Kidney glomerular epithelial cell (primary cell): Measurements from ENCODE around the gene FRMD6.

Experiments
- DNase-seq: peaks from one replicate; lab custom pipeline; 2025; lab: John Stamatoyannopoulos, UW

FRMD6 gene

DNA sequence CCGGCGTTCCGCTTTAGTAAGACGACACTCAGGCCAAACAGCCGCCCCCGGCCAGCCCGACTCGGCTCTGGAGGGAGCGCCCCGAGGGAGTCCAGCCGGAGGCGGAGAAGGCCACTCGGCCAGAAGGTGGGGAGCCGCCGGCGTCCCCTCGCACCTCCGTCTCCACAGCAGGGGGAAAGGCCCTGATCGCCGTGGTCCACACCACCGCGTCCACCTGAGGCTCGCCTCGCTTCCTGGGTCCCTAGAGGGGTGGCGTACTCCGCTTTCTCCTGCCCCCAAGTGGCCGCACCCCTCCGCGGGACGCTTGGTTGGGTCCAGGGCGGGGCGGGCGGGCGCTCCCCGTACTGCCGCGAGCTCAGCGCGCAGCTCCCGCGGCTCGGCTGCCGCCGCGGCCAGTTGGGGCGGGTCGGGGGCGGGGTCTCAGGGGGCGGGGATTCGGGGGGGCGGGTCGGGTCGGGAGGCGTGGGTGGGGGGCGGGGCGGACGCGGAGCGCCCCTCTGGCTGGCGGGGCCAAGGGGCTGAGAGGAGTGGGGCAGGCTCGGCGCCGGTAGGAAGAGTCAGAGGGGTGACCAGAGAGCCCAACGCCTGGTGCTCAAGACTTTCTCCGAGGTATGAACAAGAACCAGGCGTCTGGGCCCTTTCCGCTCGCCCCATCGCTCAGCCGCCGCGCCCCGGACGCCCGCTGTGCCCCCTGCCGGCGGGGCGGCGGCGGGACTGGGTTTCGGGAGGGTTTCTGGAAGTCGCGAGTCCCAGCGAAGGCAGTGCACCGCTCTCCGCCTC, at the start of gene FRMD6:
Gene FRMD6 (plus strand): TSS at position 523 of the 780 bp plus-strand sequence. CDS start 37,927 bp downstream, outside the sequence.
- DNase-seq: peak; percentile 83

DNA sequence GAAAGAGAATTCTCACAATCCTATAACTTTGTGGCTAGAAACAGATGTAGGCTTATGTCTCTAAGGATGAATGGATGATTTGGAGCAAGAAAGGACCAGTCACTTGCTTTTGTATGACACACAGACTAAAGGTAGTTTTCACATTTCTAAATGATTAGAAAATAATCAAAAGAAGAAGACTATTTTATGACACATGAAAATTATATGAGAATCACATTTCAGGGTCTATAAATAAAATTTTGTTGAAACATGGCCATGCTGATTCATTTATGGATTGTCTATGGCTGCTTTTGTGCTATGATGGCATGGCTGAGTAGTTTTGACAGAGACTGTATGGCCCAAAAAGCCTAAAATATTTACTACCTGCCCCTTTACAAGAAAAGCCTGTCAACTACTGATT, 49.4 kb upstream of the FRMD6 start:
- no peak for DNase-seq

DNA sequence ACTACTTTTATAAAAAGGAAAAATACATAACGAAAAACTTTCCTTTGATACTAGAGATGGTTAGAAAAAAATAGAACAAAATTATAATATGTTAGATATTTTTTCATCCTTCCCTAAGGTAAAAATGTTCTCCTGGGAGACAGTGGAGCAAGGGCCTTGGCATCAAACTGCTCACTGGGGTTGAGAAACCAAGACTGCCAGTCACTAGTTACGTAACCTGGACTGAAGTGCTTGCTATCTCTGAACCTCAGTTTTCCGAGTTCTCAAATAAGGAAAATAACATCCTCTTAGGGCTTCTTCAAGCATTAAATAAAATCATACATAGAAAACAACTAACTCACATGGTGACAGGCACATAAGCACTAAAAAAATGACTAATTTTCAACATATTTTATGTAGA, 48.2 kb upstream of the FRMD6 start:
- DNase-seq: no peak

DNA sequence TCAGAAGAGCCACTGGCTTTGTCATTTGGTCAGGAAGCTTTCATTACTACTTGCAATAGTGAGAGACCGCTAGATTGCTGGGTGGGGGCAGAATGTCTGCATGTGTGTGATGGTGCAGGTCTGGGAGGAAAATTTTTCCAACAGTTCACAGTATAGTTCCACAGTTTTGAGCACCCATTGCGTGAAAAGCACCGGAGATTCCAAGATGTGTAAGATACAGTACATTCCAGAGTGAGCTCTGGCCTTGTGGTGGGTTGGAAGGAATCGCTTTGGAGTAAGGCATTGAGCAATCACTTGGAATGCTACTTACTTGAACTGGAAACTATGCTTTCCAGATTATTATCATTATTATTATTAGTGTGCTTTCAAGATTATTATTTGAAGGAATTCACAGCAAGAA, 47.6 kb upstream of the FRMD6 start:
- no peak for DNase-seq

DNA sequence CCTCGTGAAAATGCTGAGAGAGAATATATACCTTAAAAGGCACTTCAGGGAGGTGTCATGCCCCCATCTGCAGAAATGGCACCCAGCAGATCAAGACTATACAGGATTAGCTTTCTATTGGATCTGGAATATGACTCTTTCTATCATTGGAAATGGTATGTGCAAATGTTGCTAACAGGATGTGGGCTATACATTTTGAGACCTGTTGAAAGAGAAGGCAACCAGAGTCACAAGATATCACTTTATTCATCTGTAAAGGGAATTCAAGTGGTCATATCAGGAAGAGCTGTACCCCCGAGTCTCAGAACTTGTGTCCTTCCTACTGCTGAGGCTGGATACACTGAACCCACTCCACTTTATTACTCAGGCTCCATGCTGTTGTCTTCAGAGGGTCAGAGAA, 46.1 kb upstream of the FRMD6 start:
- DNase-seq: no peak

DNA sequence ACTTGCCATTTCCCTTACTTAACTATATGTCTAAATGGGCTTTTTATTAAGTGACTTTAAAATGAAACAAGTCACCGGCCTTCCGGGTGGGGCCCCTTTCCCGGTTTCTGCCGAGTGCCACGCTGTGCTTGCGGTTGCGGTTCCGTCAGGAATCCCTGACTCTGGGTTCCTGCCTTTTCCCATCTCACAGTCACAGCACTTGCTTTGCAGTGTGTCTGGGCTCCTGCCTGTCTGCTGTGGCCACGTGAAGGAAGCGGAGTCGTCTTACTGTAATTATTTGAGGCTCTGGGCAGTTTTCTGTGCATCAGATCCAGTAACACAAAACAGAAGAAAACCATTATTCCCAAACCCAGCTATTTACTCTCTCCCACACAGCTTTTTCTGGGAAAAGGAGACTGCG, 44.0 kb upstream of the FRMD6 start:
- DNase-seq: no peak

DNA sequence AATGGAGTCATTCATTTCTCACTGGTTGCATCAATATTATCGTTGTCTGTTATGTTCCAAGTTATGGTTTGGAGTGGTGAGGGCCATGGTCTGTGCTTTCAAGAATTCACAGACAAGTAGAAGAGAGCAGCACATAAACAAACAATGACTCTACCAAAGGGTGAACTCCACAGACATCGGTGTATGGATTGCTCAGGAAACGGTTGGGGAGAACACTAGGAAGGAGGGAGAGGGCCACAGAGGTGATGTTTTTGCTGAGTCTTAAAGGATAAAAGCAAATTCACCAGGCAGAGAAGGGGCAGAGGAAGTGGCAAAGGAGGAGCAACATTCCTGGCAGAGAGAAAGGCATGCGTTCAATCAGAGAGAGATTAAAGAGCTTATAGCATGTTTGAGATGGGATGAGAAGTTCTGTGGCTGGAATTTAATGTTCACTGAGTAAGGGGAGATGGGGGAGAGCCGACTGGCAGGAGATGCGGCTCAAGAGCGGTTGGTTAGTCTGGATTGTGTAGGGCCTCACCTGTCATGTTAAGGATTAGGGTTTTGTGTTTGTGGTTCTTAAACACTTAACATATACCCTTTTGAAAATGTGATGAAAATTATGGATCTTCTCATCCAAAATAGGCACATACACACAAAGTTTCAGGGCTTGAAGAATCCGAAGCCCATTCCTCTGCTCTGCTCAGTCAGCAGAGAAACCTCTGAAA, 42.3 kb upstream of the FRMD6 start:
- peak; percentile 53 for DNase-seq

DNA sequence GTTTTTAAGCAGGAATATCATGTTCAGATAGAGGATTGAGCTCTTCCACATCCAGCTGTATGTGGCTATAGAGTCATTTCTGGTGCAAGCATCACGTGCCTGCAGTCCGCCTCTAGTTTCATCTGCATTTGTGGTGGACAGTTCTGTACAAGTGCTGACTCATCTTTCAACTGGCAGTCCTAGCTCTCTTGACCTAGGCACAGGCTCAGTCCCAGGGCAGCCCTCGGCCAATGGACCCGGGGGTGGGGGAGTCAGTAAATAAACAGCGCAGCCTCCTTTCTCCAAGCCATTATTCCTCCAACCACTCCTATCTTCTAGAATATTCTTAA, 41.8 kb upstream of the FRMD6 start:
- no peak for DNase-seq

DNA sequence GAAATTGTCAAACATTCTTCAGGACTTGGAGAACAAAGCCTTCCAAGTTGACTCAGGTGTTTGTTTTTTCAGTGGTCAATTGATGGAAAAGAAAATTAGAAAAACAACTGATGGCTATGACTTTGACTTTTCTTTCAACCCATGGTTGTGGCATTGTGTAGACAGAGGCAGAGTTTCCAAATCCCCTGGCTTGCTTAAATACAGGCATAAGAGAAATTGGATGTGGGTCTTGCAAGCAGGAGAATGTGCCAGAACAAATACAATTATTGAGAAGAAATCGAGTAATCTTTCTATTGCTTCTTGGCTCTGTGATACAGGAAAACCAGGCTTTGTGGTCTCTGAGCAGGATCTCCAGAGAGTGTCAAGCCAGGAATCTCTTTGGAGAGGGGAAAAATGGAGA, 40.9 kb upstream of the FRMD6 start:
- no peak for DNase-seq

DNA sequence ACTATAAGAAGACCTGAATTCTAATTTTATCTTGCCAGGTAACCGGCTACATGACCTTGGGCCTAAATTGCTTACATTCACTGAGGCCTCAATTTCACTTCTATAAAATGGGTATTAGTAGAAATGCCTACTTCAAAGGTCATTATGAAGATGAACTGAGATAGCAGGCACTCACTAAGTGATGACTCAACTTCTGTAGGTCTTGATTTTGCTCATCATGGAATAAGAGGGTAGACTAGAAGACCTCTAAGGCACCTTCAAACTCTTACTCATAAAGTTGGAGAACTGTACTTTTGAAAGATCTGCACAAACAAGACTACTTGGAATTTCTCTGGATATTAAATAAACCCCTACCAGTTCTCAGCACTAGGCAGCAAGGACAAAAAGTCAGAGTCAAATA, 39.3 kb upstream of the FRMD6 start:
- DNase-seq: no peak

DNA sequence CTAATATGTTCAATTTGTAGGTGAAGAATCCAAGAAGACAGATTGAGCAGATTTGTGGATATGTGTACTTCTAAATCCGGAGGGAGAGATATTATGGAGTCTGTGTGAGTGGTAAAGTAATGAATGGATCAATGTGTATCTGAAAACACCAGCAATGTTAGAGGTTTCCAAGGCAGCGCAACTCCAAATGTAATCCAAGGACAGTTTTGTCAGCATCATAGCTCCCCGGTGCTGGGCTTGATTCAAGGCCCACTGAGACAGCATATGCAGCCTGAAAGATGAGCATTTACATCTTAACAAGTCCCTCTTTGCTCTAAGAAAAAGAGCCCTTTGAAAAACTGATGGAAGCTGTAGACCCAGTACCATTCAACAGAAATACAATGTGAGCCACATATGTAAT, 38.3 kb upstream of the FRMD6 start:
- no peak for DNase-seq

DNA sequence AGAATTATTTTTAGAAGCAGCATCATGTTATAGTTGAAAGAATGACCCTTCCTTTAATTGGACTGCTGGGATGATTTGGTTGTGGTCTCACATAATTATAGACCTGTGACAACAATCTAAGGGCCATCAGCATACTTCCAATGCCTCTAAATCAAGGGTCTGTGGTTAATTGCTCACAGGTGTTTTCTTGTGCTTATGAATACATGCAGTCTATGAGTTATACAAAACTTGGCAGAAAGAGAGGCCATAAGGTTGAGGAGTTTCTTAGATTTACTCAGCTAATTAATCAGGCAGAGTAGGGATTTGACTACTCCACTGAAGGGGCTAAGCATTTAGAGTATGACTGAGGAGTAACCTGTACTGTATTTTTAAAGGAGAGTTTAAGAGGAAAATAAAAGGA, 37.0 kb upstream of the FRMD6 start:
- no peak for DNase-seq

DNA sequence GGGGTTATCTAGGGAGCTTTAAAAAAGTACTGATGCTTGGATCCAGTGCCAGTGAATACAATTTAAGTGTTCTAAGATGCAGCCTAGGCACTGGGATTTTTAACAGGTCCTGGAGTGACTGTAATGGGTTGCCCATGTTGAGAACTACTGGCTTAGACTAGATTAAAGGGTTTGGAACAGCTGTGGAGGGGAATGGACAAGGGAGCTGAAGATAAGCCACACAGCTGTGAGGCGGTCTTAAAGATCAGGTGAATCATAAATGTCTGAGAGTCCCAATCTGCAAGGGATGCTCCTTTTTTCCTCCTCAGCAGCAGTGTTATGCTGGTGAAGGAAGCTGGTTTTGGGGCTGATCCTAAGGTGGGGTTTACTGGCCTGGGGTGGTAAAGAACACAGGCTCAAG, 35.5 kb upstream of the FRMD6 start:
- DNase-seq: no peak

DNA sequence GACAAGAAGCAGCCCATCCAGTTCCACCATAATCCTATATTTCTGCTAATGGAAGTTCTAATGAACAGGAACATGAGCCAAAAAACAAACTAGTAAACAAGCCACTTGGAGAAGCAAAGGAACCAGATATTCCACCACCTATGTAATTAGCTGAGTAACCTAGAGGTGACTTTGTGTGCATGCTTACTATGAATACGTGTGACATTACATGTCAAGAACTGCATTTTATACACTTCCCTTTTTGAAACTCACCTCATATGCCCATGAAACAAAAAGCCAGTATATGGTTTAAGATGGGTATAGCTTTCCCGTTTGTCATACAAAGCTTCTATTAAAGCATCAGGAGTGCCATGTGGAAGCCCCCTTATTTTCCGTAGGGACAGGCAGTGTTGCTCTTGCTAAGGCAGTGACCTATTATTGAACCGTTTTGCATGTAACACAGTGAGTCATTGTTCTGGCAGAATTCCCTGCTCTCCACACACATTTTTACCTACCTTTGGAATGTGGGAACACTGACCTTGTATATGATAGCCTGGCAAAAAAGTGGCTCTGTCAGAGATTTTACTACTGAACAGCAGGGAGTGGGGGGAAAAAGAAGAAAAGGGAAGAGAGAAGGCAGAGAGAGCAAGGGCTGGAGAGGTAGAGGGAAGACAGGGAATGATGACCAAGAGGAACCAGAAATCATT, 34.8 kb upstream of the FRMD6 start:
- peak; percentile 91 for DNase-seq

DNA sequence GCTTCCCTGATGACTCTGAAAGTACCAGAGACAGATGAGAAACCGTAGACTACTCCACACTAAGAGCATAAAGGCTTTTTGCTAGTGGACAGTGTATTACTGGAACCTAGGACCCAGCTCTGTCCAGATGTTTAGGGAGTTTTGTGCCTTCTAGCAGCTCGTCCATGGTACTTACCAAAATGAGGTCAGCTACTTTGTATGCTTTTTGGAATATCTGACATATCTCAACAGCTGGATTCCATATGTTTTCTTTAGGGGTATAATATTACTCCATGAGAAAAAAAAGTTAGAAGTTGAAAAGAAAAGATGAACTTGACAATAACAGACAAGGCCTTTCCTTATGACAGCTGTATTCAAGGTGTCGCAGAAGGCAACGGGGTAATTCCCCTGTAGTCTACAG, 32.1 kb upstream of the FRMD6 start:
- no peak for DNase-seq

DNA sequence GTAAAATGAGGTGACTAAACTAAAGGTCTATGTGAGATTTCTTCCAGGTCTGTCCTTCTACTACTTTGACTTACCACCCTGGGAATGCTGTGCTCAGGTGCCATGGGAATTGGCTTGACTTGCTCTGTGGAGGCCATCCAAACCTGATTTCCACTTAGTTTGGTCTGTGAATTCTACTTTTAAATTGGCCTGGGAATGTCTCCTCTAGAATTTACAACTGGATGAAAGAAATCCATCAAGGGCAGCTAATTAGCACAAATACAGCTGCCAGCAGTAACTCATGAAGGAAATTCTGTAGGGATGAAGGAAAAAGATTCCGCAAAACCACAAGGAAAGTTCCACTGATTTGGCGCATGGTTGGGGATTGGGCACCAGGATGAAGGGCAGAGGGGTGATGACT, 31.7 kb upstream of the FRMD6 start:
- DNase-seq: no peak

DNA sequence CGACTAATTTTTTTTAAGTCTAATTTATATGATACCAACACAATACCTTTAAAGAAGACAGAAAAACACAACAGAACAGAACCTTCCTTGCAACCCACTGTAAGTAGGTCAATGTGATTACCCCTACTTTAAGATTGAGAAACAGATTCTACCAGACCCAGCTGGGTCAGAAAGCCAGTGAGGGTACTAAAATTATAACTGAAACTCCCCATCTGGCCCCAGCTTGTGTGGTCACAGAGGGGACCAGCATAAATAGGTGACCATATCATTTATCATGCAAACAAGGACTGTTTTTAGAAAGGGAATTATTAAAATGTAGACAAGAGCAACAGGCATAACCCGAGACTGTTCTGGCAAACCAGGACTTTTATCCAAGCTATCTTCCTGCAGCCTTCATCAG, 30.1 kb upstream of the FRMD6 start:
- DNase-seq: no peak

DNA sequence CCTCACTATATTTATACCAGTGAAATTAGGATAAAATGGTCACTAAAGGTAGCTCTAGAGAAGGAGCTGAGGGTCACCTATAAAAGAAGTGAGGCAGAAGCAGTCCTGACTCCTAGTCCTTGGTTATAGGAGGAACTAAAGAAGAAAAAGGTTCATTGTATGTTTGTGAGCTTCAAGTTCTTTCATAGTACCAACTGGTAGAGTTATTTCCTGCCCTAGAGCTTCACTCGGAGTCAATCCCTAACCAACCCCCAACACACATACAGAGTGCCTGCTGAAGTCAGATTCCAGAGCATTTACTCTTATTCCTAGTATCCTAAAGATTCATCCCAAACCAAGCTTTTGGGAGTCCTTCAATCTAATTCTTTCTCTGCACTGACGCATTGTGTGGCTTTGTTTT, 29.3 kb upstream of the FRMD6 start:
- DNase-seq: no peak

DNA sequence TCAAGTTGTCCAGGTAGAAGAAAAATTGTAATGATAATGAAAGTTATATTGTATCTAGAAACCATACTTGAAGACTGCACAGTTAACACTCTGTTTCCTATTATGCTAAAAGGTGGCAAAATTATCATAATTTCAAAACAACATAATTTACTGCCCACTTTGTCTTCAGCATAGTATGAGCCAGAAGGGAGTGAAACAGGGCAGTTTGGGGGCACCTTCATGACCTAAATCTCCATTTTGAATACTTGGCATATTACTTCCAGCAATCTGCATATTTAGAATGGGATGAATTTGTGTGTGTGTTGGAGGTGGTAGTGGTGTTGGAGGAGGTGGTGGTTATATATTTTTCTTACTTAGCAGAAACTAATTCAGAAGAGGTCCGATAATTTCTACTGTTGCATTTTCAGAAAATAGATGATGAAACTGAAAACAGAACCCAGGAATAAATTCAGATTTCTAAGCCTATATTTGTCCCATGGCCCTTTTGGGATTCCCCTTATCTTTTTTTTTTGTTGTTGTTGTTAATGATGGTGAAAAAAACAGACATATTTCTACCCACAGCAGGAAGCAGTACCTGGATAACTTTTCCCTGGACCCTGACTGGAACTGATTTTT, 26.6 kb upstream of the FRMD6 start:
- no peak for DNase-seq

DNA sequence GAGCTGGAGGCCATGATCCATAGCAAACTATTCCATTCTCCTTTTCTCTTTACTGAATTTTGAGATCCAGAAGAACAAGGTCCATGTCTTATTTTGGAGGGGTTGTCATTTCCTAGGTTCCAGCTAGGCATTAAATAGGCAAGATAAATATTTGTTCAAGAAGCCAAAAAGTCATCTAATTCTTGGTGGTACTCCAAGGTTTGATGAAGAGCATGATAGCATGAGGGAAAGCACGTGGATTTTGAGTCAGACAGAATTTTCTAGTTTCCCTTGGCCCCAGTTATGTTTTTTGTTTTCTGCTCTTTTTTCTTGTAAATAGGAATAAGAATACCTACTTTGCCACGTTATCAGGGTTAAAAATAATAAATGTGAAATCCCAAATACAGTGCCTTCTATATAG, 25.5 kb upstream of the FRMD6 start:
- DNase-seq: no peak

DNA sequence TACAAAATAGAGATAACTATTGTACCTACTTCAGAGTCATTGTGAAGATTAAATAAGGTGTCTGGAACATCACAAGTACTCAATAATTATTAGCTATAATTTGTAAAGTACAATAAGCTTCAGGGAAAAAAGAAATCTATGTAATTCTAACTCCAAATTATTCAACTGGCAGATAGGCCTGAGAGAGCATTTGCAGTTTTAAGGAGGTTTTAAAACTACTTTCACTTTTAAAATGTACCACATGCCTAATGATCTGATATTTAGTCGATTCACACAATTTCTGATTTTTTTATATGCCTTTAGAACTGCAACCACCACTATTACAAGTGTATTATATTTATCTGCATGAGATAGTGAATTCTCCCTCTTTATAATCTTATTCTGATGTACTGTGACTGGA, 24.9 kb upstream of the FRMD6 start:
- DNase-seq: no peak

DNA sequence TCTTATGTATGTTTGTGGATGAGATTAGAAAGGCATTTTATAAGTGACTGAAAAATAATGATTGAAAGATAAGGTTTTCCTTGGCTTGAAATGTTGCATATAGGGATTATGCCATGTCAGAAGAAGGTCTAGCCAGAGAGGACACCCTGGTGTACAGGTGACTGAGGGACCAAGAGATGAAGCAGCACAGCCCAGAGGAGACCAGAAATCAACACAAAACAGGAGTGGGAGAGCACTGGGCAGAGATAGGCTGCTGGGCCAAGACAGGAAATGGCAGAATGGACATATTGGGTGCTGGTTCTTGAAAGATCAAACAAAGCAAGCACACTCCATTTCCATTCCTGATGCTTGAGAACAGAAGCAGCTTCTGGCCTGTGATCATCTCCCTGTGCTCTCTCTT, 24.4 kb upstream of the FRMD6 start:
- no peak for DNase-seq

DNA sequence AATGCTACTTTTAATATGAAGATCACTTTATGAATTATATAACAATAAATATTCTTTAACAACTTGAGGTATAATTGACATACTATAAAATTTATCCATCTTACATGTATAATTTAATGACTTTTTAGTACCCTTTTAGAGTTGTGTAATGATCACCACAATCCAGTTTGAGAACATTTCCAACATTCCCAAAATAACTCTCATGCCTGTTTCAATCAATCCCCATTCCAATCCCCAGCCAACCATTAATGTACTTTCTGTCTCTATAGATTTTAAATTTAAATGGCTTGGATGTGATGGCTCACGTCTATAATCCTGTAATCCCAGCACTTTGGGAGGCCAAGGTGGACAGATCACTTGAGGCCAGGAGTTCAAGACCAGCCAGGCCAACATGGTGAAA, 23.5 kb upstream of the FRMD6 start:
- DNase-seq: no peak
